HepG2 (cell line): ENCODE results near the gene ACADS. TPM values are rescaled to one million over a fixed set of nuclear protein-coding genes. Genes with fewer than 3 reads are reported as not detected.

Experiments used
- HOXA3 ChIP-seq: sonication (generic); formaldehyde crosslinking; IDR thresholded peaks from 2 replicates; pipeline ENCODE4 v1.5.0; 2020; ENCODE audit warnings: missing genetic modification reagents
- KAT7 ChIP-seq: IDR thresholded peaks from 2 replicates; pipeline ENCODE4 v1.6.1; 2018; ENCODE audit warnings: borderline replicate concordance, missing compliant biosample characterization
- POLR2AphosphoS2 ChIP-seq: IDR thresholded peaks from 2 replicates; pipeline ENCODE4 v1.6.1; 2011; ENCODE audit warnings: low read depth, low read length, improper control_type of control experiment
- RBFOX2 ChIP-seq: fragments of 200-400 bp; formaldehyde crosslinking; IDR thresholded peaks from 2 replicates; pipeline ENCODE4 v1.6.1; 2017; ENCODE audit warnings: low read depth, mild to moderate bottlenecking, low read length
- REL ChIP-seq: sonication (generic); formaldehyde crosslinking; conservative IDR thresholded peaks from 2 replicates; pipeline ENCODE4 v1.8.0; 2022; ENCODE audit warnings: mild to moderate bottlenecking, missing genetic modification reagents, moderate library complexity
- SMAD9 ChIP-seq: sonication (generic); formaldehyde crosslinking; IDR thresholded peaks from 2 replicates; pipeline ENCODE4 v1.5.1; 2020; ENCODE audit warnings: mild to moderate bottlenecking, missing genetic modification reagents
- TP53 ChIP-seq: sonication (generic); formaldehyde crosslinking; conservative IDR thresholded peaks from 2 replicates; pipeline ENCODE4 v1.4.0; 2020; ENCODE audit warnings: missing genetic modification reagents
- WIZ ChIP-seq: sonication (generic); formaldehyde crosslinking; IDR thresholded peaks from 2 replicates; pipeline ENCODE4 v1.5.1; 2020; ENCODE audit warnings: mild to moderate bottlenecking, missing genetic modification reagents
- ZMYM3 ChIP-seq: sonication (generic); formaldehyde crosslinking; IDR thresholded peaks from 2 replicates; pipeline ENCODE4 v1.5.1; 2020; ENCODE audit warnings: mild to moderate bottlenecking, missing genetic modification reagents
- ZNF460 ChIP-seq: sonication (generic); formaldehyde crosslinking; IDR thresholded peaks from 2 replicates; pipeline ENCODE4 v1.5.1; 2020; ENCODE audit warnings: missing genetic modification reagents, mild to moderate bottlenecking, borderline replicate concordance
- ZNF501 ChIP-seq: sonication (generic); formaldehyde crosslinking; IDR thresholded peaks from 2 replicates; pipeline ENCODE4 v1.5.1; 2020; ENCODE audit warnings: mild to moderate bottlenecking, moderate library complexity, missing genetic modification reagents
- ZNF577 ChIP-seq: sonication (generic); formaldehyde crosslinking; IDR thresholded peaks from 2 replicates; pipeline ENCODE4 v1.4.0; 2020; ENCODE audit warnings: mild to moderate bottlenecking, low read depth, missing genetic modification reagents, borderline replicate concordance
- ZNF616 ChIP-seq: sonication (generic); formaldehyde crosslinking; IDR thresholded peaks from 2 replicates; pipeline ENCODE4 v1.5.0; 2020; ENCODE audit warnings: low read depth, mild to moderate bottlenecking, missing genetic modification reagents
- ZNF709 ChIP-seq: sonication (generic); formaldehyde crosslinking; IDR thresholded peaks from 2 replicates; pipeline ENCODE4 v1.5.0; 2020; ENCODE audit warnings: mild to moderate bottlenecking, missing genetic modification reagents
- polyA plus RNA-seq, 8 experiments: library from polyadenylated mRNA; depleted of rRNA in 3 of 8; stranded (reverse) in 7 of 8; unstranded in 1 of 8; fragments of >200 nt; fragmentation: Illumina TruSeq in 4 of 8; extraction: Trizol in 4 of 8; gene quantifications; 2 replicates each; pipeline versions ENCODE4 v1.2.1 to v1.2.3, GENCODE V29; 2011 to 2016; ENCODE audit warnings: low read depth in 4 of 8, missing spikeins in 1 of 8, mixed read lengths in 1 of 8; ENCODE audit not compliant: insufficient read depth in 1 of 8
- total RNA-seq, 5 experiments: library from RNA; depleted of rRNA; stranded (reverse); fragments of >200 nt; fragmentation: Illumina TruSeq; extraction: Trizol; gene quantifications; 2 replicates each; pipeline ENCODE4 v1.2.3, GENCODE V29; 2016; ENCODE audit warnings: low read depth in 1 of 5
- TF ChIP-seq, protein P1 (sequence below): sonication (generic); formaldehyde crosslinking; IDR thresholded peaks from 2 replicates; pipeline ENCODE4 v1.8.0; 2022; ENCODE audit warnings: low read depth, missing genetic modification reagents
- TF ChIP-seq, protein P2 (sequence below), 2 experiments: sonication (generic) in 1 of 2; formaldehyde crosslinking in 1 of 2; IDR thresholded peaks; 2 replicates each; pipeline versions ENCODE4 v1.4.0 to v1.6.1; 2018 to 2020; ENCODE audit warnings: missing genetic modification reagents in 2 of 2, borderline replicate concordance in 1 of 2, low read depth in 1 of 2, mild to moderate bottlenecking in 1 of 2, missing biosample characterization in 1 of 2
- TF ChIP-seq, protein P3 (sequence below): sonication (generic); formaldehyde crosslinking; IDR thresholded peaks from 2 replicates; pipeline ENCODE4; 2020; ENCODE audit warnings: missing genetic modification reagents, mild to moderate bottlenecking, borderline replicate concordance
- TF ChIP-seq, protein P4 (sequence below): sonication (generic); formaldehyde crosslinking; IDR thresholded peaks from 2 replicates; pipeline ENCODE4 v1.4.0; 2020; ENCODE audit warnings: missing genetic modification reagents
- TF ChIP-seq, protein P5 (sequence below): sonication (generic); formaldehyde crosslinking; IDR thresholded peaks from 2 replicates; pipeline ENCODE4 v1.4.0; 2020; ENCODE audit warnings: missing genetic modification reagents

Gene ACADS
- total and polyA plus RNA-seq, 2 of the 13 experiments (the other 11 are each of a cell fraction or from before 2014, with no cell fraction given) = 17.4 to 27.7 TPM

DNA sequence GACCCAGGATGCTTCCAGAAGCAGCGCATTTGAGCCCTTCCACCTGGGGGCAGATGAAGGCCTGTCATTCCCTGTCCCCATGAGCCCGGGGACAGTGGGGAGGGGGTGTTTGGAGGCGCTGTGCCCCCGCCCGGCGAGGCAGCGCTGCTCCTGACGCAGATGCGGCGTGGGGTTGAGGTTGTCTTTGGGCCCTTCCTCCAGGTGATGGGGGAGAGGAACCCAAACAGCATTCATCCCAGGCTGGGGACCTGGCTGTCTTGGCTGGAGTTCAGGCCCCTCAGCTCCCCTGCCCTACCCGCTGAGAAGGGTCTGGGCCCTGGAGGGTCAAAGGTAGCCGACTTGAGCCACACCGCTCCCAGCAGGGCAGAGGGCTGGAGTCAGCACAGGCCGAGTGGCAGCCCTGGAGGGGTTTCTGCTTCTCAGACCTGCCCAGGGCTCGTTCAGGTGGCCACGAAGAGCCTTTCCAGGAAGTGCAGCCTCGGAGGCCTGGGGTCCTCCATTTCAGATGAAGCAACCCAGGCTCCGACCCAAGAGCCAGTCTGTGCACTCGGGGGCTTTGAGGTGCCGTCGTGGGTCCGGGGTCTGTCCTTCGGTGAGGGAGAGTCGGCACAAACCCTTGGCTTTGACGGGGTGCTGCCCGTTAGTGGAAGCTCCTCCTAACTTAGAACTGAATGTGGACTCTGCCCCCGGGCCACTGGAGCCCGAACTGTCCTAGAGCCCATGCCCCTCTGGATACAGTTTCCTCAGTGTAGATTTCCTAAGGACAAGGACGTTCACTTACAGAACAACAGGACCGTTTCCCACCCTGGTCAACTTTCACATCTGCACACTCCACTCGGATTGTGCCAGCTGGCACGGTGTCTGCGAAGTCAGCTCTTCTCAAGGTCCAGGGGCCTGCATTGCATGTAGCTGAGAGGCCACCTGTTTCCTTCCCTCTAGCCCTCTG is 16.1 kb downstream of the ACADS start (continued):
- TF ChIP-seq KAT7 (CRISPR knock-in tag) = no peak
- TF ChIP-seq, protein P1, sequence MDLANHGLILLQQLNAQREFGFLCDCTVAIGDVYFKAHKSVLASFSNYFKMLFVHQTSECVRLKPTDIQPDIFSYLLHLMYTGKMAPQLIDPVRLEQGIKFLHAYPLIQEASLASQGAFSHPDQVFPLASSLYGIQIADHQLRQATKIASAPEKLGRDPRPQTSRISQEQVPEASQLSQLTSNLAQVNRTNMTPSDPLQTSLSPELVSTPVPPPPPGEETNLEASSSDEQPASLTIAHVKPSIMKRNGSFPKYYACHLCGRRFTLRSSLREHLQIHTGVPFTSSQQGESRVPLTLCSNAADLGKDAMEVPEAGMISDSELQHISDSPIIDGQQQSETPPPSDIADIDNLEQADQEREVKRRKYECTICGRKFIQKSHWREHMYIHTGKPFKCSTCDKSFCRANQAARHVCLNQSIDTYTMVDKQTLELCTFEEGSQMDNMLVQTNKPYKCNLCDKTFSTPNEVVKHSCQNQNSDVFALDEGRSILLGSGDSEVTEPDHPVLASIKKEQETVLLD (CRISPR knock-in tag) = no peak
- TF ChIP-seq, protein P2, sequence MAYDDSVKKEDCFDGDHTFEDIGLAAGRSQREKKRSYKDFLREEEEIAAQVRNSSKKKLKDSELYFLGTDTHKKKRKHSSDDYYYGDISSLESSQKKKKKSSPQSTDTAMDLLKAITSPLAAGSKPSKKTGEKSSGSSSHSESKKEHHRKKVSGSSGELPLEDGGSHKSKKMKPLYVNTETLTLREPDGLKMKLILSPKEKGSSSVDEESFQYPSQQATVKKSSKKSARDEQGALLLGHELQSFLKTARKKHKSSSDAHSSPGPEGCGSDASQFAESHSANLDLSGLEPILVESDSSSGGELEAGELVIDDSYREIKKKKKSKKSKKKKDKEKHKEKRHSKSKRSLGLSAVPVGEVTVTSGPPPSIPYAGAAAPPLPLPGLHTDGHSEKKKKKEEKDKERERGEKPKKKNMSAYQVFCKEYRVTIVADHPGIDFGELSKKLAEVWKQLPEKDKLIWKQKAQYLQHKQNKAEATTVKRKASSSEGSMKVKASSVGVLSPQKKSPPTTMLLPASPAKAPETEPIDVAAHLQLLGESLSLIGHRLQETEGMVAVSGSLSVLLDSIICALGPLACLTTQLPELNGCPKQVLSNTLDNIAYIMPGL (CRISPR knock-in tag; IDR thresholded peaks at IDR 0.05; ENCODE audit: borderline replicate concordance in 1 of 2, low read depth in 1 of 2) = no peak
- peak; percentile 15; the same call in 1 of the 2 replicates for TF ChIP-seq HOXA3 (CRISPR knock-in tag)
- TF ChIP-seq REL (CRISPR knock-in tag) = no peak
- TF ChIP-seq ZNF577 (CRISPR knock-in tag) = no peak
- TF ChIP-seq, protein P3, sequence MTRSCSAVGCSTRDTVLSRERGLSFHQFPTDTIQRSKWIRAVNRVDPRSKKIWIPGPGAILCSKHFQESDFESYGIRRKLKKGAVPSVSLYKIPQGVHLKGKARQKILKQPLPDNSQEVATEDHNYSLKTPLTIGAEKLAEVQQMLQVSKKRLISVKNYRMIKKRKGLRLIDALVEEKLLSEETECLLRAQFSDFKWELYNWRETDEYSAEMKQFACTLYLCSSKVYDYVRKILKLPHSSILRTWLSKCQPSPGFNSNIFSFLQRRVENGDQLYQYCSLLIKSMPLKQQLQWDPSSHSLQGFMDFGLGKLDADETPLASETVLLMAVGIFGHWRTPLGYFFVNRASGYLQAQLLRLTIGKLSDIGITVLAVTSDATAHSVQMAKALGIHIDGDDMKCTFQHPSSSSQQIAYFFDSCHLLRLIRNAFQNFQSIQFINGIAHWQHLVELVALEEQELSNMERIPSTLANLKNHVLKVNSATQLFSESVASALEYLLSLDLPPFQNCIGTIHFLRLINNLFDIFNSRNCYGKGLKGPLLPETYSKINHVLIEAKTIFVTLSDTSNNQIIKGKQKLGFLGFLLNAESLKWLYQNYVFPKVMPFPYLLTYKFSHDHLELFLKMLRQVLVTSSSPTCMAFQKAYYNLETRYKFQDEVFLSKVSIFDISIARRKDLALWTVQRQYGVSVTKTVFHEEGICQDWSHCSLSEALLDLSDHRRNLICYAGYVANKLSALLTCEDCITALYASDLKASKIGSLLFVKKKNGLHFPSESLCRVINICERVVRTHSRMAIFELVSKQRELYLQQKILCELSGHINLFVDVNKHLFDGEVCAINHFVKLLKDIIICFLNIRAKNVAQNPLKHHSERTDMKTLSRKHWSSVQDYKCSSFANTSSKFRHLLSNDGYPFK = no peak
- TF ChIP-seq ZNF460 (CRISPR knock-in tag) = no peak
- TF ChIP-seq POLR2AphosphoS2 = no peak
- TF ChIP-seq ZNF616 (CRISPR knock-in tag) = no peak
- no peak for TF ChIP-seq SMAD9 (CRISPR knock-in tag)
- 0 out of 2 replicates have a peak, but pooled peaks have one; percentile 30 for TF ChIP-seq TP53 (CRISPR knock-in tag)
- TF ChIP-seq ZNF709 (CRISPR knock-in tag) = no peak
- no peak for TF ChIP-seq WIZ (CRISPR knock-in tag)
- TF ChIP-seq, protein P4, sequence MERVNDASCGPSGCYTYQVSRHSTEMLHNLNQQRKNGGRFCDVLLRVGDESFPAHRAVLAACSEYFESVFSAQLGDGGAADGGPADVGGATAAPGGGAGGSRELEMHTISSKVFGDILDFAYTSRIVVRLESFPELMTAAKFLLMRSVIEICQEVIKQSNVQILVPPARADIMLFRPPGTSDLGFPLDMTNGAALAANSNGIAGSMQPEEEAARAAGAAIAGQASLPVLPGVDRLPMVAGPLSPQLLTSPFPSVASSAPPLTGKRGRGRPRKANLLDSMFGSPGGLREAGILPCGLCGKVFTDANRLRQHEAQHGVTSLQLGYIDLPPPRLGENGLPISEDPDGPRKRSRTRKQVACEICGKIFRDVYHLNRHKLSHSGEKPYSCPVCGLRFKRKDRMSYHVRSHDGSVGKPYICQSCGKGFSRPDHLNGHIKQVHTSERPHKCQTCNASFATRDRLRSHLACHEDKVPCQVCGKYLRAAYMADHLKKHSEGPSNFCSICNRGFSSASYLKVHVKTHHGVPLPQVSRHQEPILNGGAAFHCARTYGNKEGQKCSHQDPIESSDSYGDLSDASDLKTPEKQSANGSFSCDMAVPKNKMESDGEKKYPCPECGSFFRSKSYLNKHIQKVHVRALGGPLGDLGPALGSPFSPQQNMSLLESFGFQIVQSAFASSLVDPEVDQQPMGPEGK (CRISPR knock-in tag) = no peak; the same call in 1 of the 2 replicates
- TF ChIP-seq ZMYM3 = no peak
- peak; percentile 52; the same call in 1 of the 2 replicates for TF ChIP-seq RBFOX2
- no peak for TF ChIP-seq ZNF501 (CRISPR knock-in tag)
- TF ChIP-seq, protein P5, sequence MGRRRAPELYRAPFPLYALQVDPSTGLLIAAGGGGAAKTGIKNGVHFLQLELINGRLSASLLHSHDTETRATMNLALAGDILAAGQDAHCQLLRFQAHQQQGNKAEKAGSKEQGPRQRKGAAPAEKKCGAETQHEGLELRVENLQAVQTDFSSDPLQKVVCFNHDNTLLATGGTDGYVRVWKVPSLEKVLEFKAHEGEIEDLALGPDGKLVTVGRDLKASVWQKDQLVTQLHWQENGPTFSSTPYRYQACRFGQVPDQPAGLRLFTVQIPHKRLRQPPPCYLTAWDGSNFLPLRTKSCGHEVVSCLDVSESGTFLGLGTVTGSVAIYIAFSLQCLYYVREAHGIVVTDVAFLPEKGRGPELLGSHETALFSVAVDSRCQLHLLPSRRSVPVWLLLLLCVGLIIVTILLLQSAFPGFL = no peak
